DMS53 (cell line): Measurements from ENCODE around the gene HELZ.
"Not testable (repeated sequence)": the region's sequence is repeated elsewhere in the genome, so short reads cannot be mapped to it uniquely, and the experiment has no call there.

Experiments used
- DNase-seq: peaks from one replicate; lab custom pipeline; 2025; lab: John Stamatoyannopoulos, UW

Gene HELZ

GRCh38 chr17:67229109-67229955 lies 15.7 kb downstream of the HELZ start:
- no peak for DNase-seq

DNA sequence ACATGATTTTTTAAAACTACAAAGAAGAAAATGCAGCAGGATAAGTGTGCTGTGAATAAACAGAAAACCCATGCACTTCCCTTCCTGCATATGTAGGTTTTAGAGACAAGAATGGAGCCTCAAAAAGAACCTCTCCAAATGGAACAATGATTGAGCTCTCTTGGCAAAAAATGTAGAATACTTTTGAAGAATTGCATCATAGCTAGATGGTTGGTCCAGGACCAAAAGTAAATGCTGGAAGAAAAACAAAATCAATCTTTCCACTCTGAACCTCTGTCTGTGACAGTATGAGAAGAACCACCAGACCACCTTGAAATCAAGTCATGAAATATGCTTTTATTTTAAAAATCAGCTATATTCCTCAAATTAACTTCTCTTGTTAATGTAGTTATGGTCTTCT lies 17.5 kb downstream of the HELZ start:
- no peak for DNase-seq

DNA sequence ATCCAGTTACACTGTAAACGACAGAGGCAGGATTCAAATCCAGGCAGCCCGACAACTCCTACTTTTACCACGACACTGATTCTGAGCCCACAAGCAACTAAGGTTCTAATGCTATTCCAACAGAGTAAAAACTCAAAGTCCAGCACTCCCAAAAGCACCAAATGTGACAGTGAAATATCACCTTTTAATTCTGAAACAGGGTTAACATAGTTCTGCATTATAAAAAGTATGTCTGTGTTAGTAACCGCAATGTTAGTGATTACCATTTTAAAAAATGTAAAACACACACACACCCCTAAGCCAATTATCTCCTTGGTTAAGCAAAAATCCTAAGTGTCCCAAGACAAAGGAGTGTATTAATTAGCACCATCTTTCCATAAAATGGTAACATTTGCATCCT lies 19.7 kb downstream of the HELZ start:
- no peak for DNase-seq

- no peak for DNase-seq
These were observed 20.3 kb downstream of the HELZ start for GRCh38 chr17:67224736-67225135.

DNA sequence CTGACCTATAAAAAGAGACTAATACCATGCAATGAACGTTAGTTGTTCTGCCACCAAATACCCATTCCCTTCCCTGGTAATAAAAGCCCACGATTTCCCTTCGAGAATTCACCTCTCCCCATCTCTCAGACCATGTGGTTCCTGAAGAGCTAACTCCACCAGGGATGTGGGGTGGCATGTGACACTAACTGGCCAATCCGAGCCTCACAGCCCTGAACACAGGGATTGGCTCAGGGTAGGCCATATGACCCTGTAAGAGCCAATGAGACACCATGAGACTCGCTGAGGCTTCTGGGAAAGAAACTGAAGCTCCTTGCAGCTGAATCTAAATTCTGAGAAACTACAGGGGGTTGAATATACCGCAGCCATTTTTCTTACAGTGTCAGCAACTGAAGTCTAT lies 21.1 kb downstream of the HELZ start:
- peak; percentile 32 for DNase-seq

DNA sequence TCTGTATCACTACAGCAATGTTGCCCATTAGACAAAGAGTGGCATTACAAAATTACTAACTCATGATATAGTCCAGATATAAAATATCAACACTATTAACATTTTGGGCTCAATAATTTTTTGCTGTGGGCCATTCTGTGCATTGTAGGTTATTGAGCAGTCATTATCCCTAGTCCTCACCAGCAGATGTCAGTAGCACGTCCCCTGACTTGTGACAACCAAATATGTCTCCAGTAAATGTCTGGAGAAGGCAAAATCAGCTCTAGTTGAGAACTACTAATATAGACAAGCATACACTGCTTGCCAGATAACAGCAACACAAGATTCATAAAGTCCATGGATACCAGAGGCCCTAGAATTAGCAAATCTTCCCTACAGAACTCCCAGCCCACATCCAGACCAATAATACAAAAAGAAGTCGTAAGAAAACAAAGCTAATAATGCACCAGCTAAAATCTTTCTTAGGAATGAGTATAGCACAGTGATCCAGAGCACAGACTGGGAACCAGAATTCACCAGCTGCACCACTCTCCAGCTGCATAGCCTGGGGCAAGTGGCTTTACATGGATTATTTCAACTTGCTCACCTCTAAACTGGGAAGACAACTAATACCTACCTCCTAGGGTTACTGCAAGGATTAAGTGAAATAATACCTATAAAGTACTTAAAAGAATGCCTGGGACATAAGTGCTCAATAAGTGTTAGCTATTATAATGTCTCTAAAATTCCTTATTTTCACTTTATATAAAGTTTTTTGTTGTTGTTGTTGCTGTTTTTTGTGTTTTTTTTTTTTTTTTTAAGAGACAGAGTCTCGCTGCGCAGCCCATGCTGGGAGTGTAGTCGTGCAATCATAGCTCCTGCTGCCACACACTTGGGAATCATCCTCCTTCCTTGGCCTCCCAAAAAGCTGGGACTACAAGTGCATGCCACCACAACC lies 23.7 kb downstream of the HELZ start:
- peak; percentile 75 for DNase-seq

- no peak for DNase-seq
These were observed 26.5 kb downstream of the HELZ start for GRCh38 chr17:67218385-67218950.

GRCh38 chr17:67217446-67217845 lies 27.6 kb downstream of the HELZ start:
- no peak for DNase-seq

- no peak for DNase-seq
These were observed 28.2 kb downstream of the HELZ start for GRCh38 chr17:67216578-67217320.

DNA sequence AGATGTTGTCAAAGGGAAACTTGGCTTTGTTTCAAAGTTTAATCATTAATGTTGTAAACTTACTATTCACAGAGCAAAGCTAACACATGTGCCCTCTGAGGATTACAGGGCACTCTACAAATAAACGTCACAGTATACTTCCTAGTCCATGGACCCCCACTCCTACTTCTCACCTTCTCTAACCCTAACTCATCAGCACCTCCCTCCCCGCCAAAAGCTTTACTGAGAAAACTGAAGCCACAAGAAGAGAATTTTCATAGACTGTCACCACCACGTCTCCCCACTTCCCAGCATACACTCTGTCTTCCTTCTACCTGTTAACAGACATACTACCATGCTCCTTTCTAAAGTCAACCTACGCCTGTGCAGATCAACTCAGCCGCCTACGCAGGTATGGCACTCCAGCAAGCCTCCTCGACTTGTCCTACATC lies 29.0 kb downstream of the HELZ start:
- DNase-seq: no peak

DNA sequence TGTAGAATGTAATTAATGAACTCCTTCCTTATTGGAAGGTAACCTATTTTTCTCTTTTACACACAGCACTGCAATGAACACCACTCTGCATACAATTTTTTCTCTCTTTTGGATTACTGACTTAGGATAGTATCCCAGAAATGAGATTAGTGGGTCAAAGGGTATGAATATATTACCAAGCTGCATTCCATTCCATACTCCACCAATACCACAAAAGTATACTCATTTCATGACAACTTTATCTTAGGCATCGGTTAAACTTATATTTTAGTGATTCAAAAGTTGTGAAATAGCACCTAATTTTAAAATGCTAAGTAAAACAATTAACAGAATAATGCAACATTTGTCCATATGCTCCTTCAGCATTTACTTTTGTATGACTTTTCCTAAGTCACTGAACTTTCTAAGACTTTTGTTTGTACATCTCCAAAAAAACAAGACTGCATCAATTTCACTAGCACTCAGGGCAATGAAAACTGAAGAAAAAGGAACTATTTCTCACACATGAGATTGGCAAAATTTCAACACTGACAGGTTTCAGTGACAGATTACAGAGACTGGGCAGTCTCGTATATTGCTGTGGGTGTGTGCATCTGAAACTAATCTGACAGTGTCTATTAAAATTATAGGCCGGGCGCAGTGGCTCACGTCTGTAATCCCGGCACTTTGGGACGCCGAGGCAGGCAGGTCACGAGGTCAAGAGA lies 32.1 kb downstream of the HELZ start:
- DNase-seq: no peak

DNA sequence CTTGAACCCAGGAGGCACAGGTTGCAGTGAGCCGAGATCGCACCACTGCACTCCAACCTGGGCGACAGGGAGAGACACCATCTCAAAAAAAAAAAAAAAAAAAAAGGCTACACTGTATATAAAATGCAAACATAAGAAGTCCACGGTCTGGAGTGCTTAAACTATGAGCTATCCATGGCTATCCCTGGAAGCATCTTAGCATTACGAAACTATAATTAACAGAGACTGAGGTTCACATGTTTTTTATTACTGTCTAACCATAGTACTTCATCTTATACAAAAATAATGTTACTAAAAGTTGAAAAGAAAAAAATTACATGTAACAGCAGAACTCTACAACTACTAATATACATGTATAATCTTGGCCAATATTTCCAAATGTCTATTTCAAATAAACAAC lies 32.8 kb downstream of the HELZ start:
- DNase-seq: no peak

- DNase-seq: no peak
These were observed 33.3 kb downstream of the HELZ start for GRCh38 chr17:67211742-67212141.

GRCh38 chr17:67210915-67211314 lies 34.1 kb downstream of the HELZ start:
- no peak for DNase-seq

- no peak for DNase-seq
These were observed 36.8 kb downstream of the HELZ start for GRCh38 chr17:67208232-67208631.

DNA sequence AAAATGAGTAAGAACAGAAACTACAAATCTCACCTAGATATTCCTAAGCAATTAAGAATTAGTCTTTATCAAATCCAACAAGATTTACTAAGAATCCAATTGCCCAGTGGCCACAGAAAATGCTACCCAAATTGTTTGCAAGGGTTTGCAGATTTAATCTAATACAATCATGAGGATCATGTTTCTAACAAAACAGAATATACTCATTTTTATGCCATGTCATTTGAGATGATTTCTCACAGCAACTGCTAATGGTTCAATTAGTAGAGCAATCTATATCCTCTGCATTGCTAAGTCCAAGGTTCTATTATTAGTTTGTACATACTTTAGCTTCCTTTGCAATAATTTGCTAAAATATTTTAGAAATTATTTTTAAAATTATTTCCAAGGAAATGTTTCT lies 41.2 kb downstream of the HELZ start:
- no peak for DNase-seq

- DNase-seq: no peak
These were observed 42.5 kb downstream of the HELZ start for GRCh38 chr17:67202503-67202902.

DNA sequence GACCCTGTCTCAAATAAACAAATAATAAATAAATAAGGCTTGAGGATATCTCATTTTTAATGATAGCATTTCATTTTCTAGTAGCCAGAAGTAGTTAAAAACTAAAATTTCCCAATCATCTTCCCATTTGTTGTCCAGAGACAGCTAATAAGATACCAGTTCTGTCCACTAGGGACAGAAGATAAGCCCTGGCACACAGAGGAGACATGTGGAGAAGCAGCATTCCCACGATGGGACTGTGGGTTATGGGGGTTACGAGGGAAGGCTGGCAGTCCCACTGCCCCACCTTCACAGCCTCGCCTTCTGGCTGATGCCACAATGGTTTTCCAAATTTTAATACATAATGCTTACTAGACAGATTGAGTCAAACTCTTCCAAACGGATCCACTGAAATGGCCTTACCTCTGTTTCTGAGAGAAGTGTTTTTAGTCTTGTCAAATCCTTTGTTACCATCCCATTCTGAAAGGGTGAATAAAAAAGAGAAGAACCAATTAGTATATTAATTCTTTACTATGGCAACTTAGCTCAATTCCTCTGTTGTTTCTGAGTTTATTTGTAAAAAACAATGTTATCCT lies 44.2 kb downstream of the HELZ start:
- DNase-seq: peak; percentile 40

DNA sequence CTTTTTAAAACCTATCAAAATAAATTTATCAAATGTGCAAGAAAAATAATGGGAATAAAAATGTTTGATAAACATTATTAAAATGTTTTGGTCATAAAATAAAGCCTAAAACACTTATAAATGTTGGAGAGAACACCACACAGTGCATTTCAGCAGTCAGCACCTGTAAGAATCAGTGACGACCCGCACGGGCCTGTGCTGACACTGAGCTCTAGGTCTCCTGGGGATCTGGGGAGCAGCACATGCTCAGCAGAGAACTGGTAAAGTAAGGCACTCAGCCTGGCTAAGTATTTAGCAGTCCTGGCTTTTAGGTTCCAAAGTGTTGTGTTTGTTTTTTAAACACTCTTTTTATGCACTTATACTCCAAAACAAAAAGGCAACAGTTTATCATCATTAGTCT lies 46.9 kb downstream of the HELZ start:
- DNase-seq: no peak

GRCh38 chr17:67197023-67197422 lies 48.0 kb downstream of the HELZ start:
- DNase-seq: not testable (repeated sequence)

DNA sequence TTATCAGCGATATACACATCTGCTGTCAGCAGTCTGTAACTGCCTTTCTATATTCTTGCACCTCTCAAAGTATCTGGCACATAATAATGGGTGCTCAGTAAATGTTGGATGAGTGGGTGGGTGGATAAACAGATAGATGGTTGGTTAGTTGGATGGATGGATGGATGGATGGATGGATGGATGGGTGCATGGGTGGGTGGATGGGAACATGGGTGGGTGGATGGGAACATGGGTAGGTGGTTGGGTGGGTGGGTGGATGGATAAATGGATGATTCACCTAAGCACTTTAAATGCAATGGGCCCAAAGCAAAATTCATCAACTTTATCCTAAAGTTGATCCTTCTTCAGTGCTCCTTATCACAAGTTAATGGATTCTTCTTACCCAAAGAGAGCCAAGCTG lies 48.6 kb downstream of the HELZ start:
- DNase-seq: no peak
